HCT116 (cell line): ENCODE results near the gene PAXIP1. TPM values are rescaled to one million over a fixed set of nuclear protein-coding genes. Genes with fewer than 3 reads are reported as not detected.
A peak's percentile ranks its signal among the peaks of the same experiment; 100 is the strongest.

ENCODE experiments used
- ATAC-seq: fragments of 200-7000 bp; cut with Tn5 transposase; 2 replicates; pipeline ENCODE4 v1.9.1; 2020; ENCODE audit warnings: mild to moderate bottlenecking, moderate library complexity
- BruUV-seq: library from RNA; stranded (reverse); fragments of 400-500 nt; replicated peaks from 2 replicates; lab custom pipeline; 2021; lab: Mats Ljungman, UMichigan
- CTCF ChIA-PET: fragments of 300-600 bp; sonication (Branson Sonifier 250); formaldehyde crosslinking; loops from one replicate; lab custom pipeline; 2021; ENCODE audit warnings: antibody characterized with exemption; lab: Charles Lee
- POLR2A ChIA-PET: fragments of 300-600, 350-600 bp; sonication (Branson Sonifier 250); formaldehyde crosslinking; loops from one replicate; lab custom pipeline; 2021; ENCODE audit warnings: antibody characterized with exemption; lab: Charles Lee
- RAD21 ChIA-PET, 2 experiments: fragments of 300-600 bp; sonication (Branson Sonifier 250); formaldehyde crosslinking; loops; one replicate each; lab custom pipeline; 2023; ENCODE audit warnings: low total read pairs in 2 of 2; ENCODE audit not compliant: uncharacterized antibody in 2 of 2, unreplicated experiment in 2 of 2, low non-redundant PET in 1 of 2; lab: Charles Lee
- DNase-seq: peaks from one replicate; pipeline ENCODE4 v3.0.0-alpha.2; 2010; ENCODE audit warnings: low read depth, low spot score
- H2AFZ ChIP-seq: fragments of 200-600 bp; shearing (Covaris generic), sonication (generic); 2 replicates; pipeline ENCODE4 v1.6.1; 2017; ENCODE audit warnings: low read depth, mixed run types, mixed read lengths, antibody characterized with exemption, low read length; ENCODE audit not compliant: poor library complexity, severe bottlenecking
- H3K27ac ChIP-seq: 2 replicates; pipeline ENCODE4 v1.5.1; 2012; ENCODE audit warnings: low read depth, low read length
- H3K27me3 ChIP-seq: fragments of 200-600 bp; sonication (generic); 2 replicates; pipeline ENCODE4 v1.6.1; 2016; ENCODE audit warnings: mixed run types, low read length, mixed read lengths; ENCODE audit not compliant: insufficient read depth
- H3K36me3 ChIP-seq, 2 experiments: fragments of 200-500 bp in 1 of 2; fragments of 200-600 bp in 1 of 2; sonication (Bioruptor generic) in 1 of 2; sonication (generic) in 1 of 2; 2 replicates each; pipeline versions ENCODE4 v1.5.1 to v1.6.1; 2014 to 2016; ENCODE audit warnings: low read length in 2 of 2, inconsistent platforms in 1 of 2, mixed read lengths in 1 of 2, mixed run types in 1 of 2; ENCODE audit not compliant: insufficient read depth in 2 of 2, control insufficient read depth in 1 of 2
- H3K4me1 ChIP-seq, 2 experiments: fragments of 200-600 bp in 1 of 2; sonication (generic) in 1 of 2; 2 replicates each; pipeline versions ENCODE4 v1.5.1 to v1.6.1; 2012 to 2017; ENCODE audit warnings: low read length in 2 of 2, inconsistent platforms in 1 of 2, mild to moderate bottlenecking in 1 of 2, mixed read lengths in 1 of 2, mixed run types in 1 of 2, moderate library complexity in 1 of 2; ENCODE audit not compliant: insufficient read depth in 2 of 2, control insufficient read depth in 1 of 2
- H3K4me2 ChIP-seq: fragments of 200-600 bp; sonication (generic); 2 replicates; pipeline ENCODE4 v1.6.1; 2017; ENCODE audit warnings: mixed run types, low read length, mixed read lengths
- H3K4me3 ChIP-seq, 2 experiments: fragments of 200-600 bp in 1 of 2; sonication (generic) in 1 of 2; replicated peaks in 1 of 2; 2 replicates each; pipeline ENCODE4 v1.5.1; 2011 to 2016; ENCODE audit warnings: low read length in 2 of 2, control low read depth in 1 of 2, low read depth in 1 of 2, mild to moderate bottlenecking in 1 of 2, mixed read lengths in 1 of 2, mixed run types in 1 of 2
- H3K79me2 ChIP-seq: fragments of 200-600 bp; sonication (generic); 2 replicates; pipeline ENCODE4 v1.6.1; 2017; ENCODE audit warnings: mild to moderate bottlenecking, mixed run types, low read length, moderate library complexity, mixed read lengths; ENCODE audit not compliant: insufficient read depth
- H3K9ac ChIP-seq: fragments of 200-600 bp; sonication (generic); 2 replicates; pipeline ENCODE4 v1.6.1; 2016; ENCODE audit warnings: low read length, mixed read lengths
- H3K9me2 ChIP-seq: fragments of 200-600 bp; sonication (generic), shearing (Covaris generic); 2 replicates; pipeline ENCODE4 v1.6.1; 2017; ENCODE audit warnings: mixed run types, mild to moderate bottlenecking, moderate library complexity; ENCODE audit not compliant: insufficient read depth
- H3K9me3 ChIP-seq, 2 experiments: fragments of 200-500 bp in 1 of 2; fragments of 200-600 bp in 1 of 2; sonication (Bioruptor generic) in 1 of 2; sonication (generic) in 1 of 2; 2 replicates each; pipeline ENCODE4 v1.6.1; 2014 to 2017; ENCODE audit warnings: low read length in 2 of 2, mixed read lengths in 2 of 2, inconsistent platforms in 1 of 2, low read depth in 1 of 2, mild to moderate bottlenecking in 1 of 2, mixed run types in 1 of 2, moderate library complexity in 1 of 2; ENCODE audit not compliant: control insufficient read depth in 1 of 2, insufficient read depth in 1 of 2
- H4K20me1 ChIP-seq: fragments of 200-600 bp; sonication (generic), shearing (Covaris generic); 2 replicates; pipeline ENCODE4 v1.6.1; 2017; ENCODE audit warnings: mixed run types, mild to moderate bottlenecking, moderate library complexity; ENCODE audit not compliant: insufficient read depth
- ATF3 ChIP-seq: IDR thresholded peaks from 2 replicates; pipeline ENCODE4 v1.6.1; 2012
- ELF1 ChIP-seq: IDR thresholded peaks from 2 replicates; pipeline ENCODE4 v1.6.1; 2012; ENCODE audit warnings: low read depth, borderline replicate concordance
- EZH2phosphoT487 ChIP-seq: fragments of 200-600 bp; IDR thresholded peaks from 2 replicates; pipeline ENCODE4 v1.6.1; 2018; ENCODE audit warnings: antibody characterized with exemption, borderline replicate concordance
- MAX ChIP-seq: IDR thresholded peaks from 2 replicates; pipeline ENCODE4 v1.6.1; 2012
- SP1 ChIP-seq: IDR thresholded peaks from 2 replicates; pipeline ENCODE4 v1.6.1; 2012; ENCODE audit warnings: low read depth
- SRF ChIP-seq: IDR thresholded peaks from 2 replicates; pipeline ENCODE4 v1.6.1; 2012; ENCODE audit warnings: low read depth
- TCF7L2 ChIP-seq: IDR thresholded peaks from 2 replicates; pipeline ENCODE4 v1.7.0; 2011; ENCODE audit warnings: borderline replicate concordance, inconsistent platforms; ENCODE audit not compliant: insufficient read depth, insufficient read length; ENCODE audit errors: extremely low read depth
- ZNF274 ChIP-seq: fragments of 200-500 bp; sonication (Bioruptor generic); IDR thresholded peaks from 2 replicates; pipeline ENCODE4 v1.6.1; 2014; ENCODE audit warnings: mild to moderate bottlenecking, low read depth, low read length, inconsistent platforms
- intact Hi-C: fragments of 100-400 bp; cut with micrococcal nuclease; formaldehyde crosslinking; loops from 2 replicates; pipeline ENCODE4 v1.10.0; 2022
- total RNA-seq: library from RNA; stranded (reverse); gene quantifications from one replicate; pipeline ENCODE4 v1.2.1, GENCODE V29; 2021; ENCODE audit not compliant: unreplicated experiment

The PAXIP1 gene
- total RNA-seq, 1 experiment from 2014 or later, result 20.4 TPM

- no peak overlapping the region for H3K27ac ChIP-seq
- no peak overlapping the region for H3K4me3 ChIP-seq
- CTCF ChIA-PET, result no interaction called here
- no peaks in the 10 kb centered on the region for H3K9me2 ChIP-seq
- POLR2A ChIA-PET, result no interaction called here
- TF ChIP-seq SP1, result no peak
- TF ChIP-seq ELF1, result no peak
- TF ChIP-seq ZNF274, result no peak
- TF ChIP-seq EZH2phosphoT487, result no peak
- TF ChIP-seq SRF, result no peak
- TF ChIP-seq TCF7L2, result no peak
- TF ChIP-seq, all 23 proteins: peak for 0
- RAD21 ChIA-PET, result no interaction called here
- DNase-seq (no peak), ATAC-seq (no peak)
- Histone ChIP-seq H3K27me3 (no peaks in the 10 kb centered on the region), H3K4me1 (peaks cover 4 to 15% of the 10 kb centered on the region in 2 experiments; a peak in 2 of 4 replicates), H4K20me1 (no peaks in the 10 kb centered on the region), H3K9me3 (peaks cover 4 to 6% of the 10 kb centered on the region in 2 experiments; a peak in 2 of 4 replicates), H3K36me3 (no peaks in the 10 kb centered on the region), H3K79me2 (no peaks in the 10 kb centered on the region), H3K4me2 (no peak overlapping the region), H3K9ac (no peak overlapping the region), H2AFZ (no peak overlapping the region)
- intact Hi-C loops, result no loop called here
- BruUV-seq, result no TSS peak
These were observed 71.0 kb downstream of the PAXIP1 start for GRCh38 chr7:154931906-154932305.

DNA sequence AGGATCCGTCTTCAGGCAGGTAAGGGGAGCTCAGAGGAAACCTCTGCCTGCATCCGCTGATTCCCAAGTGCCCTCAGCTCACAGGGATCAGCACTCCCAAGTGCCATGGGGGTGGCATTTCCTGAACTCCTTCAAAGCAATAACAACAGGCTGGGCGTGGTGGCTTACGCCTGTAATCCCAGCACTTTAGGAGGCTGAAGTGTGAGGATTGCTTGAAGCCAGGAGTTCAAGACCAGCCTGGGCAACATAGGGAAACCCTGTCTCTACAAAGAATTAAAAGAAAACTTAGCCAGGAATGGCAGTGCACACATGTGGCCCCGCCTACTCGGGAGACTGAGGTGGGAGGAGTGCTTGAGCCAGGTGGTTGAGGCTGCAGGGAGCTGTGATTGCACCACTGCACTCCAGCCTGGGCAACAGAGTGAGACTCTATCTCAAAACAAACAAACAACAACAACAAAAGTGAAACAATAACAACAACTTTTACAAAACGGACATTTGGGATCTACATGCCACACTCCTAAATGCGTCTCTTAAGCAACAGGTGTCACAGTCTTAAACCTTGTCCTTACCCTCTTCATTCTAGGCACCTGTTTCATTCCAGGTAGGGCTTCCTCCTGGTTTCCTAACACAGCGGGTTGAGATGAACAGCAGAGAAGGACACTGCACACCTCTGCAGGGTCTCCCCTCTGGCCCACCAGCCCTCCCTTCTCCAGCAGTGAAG is 73.8 kb downstream of the PAXIP1 start:
- Histone ChIP-seq H3K4me1 (peaks cover 4 to 15% of the 10 kb centered on the region in 2 experiments; a peak in 2 of 4 replicates), H3K36me3 (no peaks in the 10 kb centered on the region), H4K20me1 (no peaks in the 10 kb centered on the region), H3K9me3 (no peaks in the 10 kb centered on the region; a peak in 2 of 4 replicates), H3K27me3 (0 out of 2 replicates have a peak, but pooled peaks cover 4% of the 10 kb centered on the region), H3K4me2 (peak overlapping the region; percentile 81), H3K4me3 (peak overlapping the region; percentile 62 to 63), H2AFZ (peak overlapping the region; percentile 92), H3K79me2 (no peaks in the 10 kb centered on the region), H3K27ac (peak overlapping the region; percentile 61), H3K9me2 (no peaks in the 10 kb centered on the region), H3K9ac (peak overlapping the region; percentile 50)
- ChIA-PET POLR2A (no interaction called here), RAD21 (no interaction called here), CTCF (no interaction called here)
- DNase-seq (no peak), ATAC-seq (peak; percentile 55)
- intact Hi-C loops, result loop anchor here (2.0 kb wide), 2 partner anchors 80 to 262 kb away; no protein-coding TSS in a partner anchor
- TF ChIP-seq ATF3 (no peak), MAX (peak; percentile 9; the same call in 1 of the 2 replicates)
- BruUV-seq, result no TSS peak
